GM11168 (cell line): ENCODE results near the gene EIF4A2.

Source experiments
- in situ Hi-C: fragments of 300-500 bp; cut with MboI; formaldehyde crosslinking; loops from one replicate; pipeline ENCODE4 v1.12.0; 2022; ENCODE audit warnings: low sequenced_read_pairs; ENCODE audit not compliant: unreplicated experiment

The EIF4A2 gene

DNA sequence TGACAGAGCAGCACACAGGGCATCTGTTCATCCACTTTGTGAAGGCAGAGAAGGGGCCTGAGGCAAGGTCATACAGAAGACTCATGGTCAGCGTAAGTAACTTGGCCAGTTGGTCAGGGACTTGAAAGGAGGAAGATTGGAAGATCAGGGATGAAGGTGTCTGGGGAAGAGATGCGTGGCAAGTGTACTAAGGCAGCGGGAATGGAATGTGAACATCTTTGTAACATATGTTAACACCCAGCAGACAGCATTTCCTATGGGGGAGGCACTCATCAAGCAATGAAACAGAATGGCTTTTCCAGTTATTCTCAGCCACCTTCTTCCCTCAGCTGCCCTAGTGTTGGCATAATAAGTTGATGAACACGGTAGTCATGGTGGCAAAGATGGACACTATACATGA, 30.7 kb downstream of the EIF4A2 start:
- in situ Hi-C loops: no loop called here

DNA sequence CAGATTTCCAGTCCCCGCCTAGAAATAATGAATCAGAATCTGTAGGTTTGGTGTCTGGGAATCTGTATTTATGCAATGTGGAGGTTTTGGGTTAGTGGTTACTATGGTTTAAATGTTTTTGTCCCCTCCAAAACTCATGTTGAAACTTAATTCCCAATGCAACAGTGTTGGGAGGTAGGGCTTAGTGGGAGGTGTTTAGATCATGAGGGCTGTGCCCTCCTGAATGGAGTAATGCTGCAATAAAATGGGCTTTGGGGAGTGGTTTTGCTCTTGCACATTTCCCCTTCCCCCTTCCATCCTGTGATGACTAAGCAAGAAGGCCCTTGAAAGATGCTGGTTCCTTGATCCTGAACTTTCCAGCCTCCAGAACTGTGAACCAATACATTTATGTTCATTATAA, 32.1 kb downstream of the EIF4A2 start:
- in situ Hi-C loops: no loop called here

DNA sequence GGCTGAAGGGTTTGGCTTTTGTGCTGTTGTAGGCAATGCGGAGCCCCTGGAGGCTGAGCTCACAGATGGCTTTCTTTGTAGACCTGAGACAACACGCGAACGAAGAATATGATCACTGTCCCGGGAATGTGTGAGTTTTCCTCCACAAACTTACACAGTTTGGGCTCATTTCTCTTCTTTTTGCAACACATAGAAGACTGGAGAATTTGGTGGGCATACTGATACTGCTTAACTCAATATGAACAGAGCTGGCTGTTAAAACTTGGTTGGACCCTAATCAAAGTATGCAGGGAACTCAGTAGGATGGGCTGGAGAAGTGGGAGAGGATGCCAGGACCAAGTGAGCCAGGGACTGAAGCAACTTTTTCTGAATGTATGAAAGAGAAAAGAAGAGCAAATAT, 35.1 kb downstream of the EIF4A2 start:
- in situ Hi-C loops: no loop called here

DNA sequence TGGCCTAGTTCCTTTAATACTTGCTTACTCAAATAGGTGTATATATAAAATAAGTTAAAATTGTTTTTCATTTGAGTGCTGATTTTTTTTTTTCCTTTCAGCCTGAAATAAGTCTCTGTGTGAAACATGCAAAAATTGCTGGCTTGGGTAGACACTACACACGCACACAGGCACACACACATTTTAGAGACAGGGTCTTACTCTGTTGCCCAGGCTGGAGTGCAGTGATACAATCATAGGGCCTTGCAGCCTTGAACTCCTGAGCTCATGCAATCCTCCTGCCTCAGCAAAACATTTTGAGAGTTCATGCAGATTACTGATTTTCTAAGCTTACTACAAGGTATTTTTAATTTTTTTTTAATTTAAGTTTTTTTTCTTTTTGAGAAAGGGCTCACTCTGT, 35.6 kb downstream of the EIF4A2 start:
- in situ Hi-C loops: no loop called here

DNA sequence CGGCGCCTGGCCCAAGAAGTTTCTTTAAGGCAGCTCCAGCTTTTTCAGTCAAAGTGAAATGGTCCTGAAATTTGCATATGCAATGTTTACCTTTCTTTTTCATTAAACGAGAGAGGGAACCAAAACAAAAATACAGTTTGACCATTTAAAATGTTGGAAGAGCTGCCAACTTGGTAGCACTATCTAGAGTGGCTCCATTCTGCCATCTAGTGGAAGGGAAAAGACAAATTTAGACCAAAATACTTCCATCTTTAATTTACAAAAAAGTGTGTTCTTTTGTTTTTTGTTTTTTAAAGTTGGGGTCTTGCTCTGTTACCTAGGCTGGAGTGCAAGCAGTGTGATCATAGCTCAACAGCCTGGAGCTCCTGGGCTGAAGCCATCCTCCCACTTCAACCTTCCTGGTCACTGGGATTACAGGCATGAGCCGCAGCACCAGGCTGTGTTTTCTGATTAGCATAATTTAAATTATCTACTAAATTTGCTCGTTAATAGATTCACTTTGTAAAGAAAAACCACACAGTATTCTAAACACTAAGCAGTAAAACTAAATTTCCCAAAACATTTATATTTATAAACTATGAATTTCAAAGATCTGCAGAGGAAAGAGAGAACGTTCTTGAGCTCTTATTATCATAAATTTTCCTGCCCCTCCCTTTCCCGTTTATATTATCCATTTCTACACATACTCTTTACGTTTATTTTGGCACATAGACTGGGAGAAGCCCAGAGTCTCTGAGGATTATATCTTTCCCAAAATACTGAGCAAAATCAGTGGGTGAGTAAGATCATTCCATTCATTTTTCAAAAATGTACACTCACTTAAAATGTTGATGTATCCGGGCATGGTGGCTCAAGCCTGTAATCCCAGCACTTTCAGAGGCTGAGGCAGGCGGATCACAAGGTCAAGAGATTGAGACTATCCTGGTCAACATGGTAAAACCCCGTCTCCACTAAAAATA, 38.3 kb downstream of the EIF4A2 start:
- in situ Hi-C loops: loop anchor here (5.0 kb wide), 1 partner anchor 204 kb away; no protein-coding TSS in a partner anchor

DNA sequence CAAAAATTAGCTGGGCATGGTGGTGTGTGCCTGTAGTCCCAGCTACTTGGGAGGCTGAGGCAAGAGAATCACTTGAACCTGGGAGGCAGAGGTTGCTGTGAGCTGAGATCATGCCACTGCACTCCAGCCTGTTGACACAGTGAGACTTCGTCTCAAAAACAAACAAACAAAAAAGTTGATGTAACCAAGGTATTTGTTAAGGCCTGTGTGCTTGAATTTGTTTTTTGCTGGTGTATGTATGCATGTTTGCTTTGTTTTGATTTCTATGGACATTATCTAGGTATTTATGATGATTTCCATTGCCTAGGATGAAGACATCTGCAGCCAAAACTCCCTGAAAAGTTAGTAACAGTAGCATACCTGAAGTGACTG, 39.0 kb downstream of the EIF4A2 start:
- in situ Hi-C loops: loop anchor here (5.0 kb wide), 1 partner anchor 205 kb away; no protein-coding TSS in a partner anchor

DNA sequence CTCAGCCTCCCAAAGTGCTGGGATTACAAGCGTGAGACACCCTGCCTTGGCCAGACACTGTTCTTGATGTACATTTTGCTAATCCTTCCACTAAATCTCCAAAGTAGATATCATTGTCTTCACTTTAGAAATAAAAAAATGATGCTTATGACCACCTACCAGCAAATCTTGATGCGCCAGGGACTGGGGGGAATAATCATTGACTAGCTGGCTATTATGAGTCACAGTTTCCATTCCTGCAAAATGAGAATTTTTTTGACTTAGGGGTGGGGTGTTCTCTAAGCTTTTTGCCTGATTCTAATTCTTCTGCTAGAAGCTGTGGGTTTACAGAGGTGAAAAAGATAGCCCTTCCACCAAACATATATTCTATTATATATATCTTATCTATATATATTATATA, 40.0 kb downstream of the EIF4A2 start:
- in situ Hi-C loops: loop anchor here (5.0 kb wide), 1 partner anchor 206 kb away; no protein-coding TSS in a partner anchor

DNA sequence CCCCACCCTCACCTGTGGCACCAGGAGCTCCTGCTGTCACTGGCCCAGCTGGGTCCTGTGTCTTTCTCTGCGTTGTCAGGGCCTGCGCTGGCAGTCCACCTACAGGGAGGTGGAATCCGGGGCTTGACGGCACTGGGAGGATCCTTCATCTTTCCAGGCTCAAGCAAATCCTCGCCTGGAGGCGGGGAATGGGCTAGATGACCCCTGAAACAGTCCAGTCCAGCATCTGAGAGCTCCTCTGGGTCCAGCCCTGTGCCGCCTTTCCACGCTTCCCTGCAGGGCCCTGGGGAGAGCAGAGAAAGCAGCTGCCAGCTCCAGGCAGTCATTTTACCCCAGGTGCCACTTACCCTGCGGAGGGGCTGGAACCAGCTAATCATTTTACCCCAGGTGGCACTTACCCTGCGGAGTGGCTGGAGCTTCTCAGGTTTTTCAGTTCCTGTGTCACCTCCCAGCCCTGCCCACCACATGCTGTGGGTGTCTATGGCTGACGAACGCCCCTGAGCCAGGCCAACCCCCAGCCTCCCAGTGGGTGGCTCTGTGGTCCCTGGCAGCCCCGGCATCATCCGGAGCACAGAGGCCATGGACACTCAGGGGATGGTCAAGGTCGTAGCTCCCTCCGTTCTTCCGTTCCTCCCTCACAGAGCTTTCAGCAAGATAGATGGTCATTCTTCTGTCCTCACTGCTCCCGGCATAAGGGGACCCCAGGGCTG, 41.2 kb downstream of the EIF4A2 start:
- in situ Hi-C loops: loop anchor here (5.0 kb wide), 1 partner anchor 207 kb away; no protein-coding TSS in a partner anchor

DNA sequence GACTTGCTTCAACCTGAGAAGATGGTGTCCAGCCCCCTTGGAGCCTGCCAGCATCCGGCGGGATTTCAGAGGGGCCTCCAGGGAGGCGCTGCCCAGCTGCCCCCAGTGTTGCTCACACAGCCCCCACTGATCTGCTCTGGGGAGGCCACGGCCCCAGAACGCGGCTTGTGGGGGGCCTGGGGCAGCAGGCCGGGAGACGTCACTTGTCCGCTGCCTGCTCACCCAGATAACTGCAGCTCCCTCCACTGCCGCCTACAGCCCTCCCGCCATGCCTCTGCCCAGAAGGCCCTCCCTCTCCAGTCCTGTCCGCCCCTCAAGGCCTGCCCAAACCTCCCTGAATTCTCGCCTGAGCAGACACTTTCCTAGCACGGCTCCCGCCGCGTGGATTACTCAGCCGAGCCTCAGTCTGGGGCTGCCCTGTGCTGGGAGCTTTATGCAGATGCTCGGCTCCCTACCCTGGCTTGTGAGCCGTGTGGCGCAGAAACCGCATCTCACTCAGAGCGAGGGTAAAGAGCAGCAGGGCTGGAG, 42.0 kb downstream of the EIF4A2 start:
- in situ Hi-C loops: no loop called here

DNA sequence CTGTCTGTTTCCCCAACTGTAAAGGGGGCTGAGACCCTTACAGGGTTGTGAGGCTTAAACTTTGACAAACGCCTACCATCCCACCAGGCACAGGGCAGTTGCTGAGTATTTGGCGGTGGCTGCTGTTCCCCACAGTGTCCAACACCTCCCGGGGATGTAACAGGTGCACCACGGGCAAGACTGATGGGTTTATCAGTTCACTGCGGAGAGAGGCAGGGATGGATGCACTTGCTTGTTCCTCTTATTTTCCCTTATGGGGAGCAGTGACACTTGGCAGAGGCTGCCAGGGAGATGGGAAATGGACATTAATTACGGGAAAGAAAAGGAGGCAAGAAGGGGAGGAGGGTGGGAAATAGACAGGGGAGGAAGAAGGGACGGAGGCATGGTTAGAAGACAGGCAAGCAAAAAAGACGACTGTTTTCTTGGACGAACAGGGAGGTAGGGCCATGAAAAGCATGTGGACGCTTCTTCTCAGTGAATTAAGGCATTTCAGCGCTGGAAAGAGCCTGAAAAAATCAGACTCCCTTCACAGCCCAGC, 42.6 kb downstream of the EIF4A2 start:
- in situ Hi-C loops: no loop called here

DNA sequence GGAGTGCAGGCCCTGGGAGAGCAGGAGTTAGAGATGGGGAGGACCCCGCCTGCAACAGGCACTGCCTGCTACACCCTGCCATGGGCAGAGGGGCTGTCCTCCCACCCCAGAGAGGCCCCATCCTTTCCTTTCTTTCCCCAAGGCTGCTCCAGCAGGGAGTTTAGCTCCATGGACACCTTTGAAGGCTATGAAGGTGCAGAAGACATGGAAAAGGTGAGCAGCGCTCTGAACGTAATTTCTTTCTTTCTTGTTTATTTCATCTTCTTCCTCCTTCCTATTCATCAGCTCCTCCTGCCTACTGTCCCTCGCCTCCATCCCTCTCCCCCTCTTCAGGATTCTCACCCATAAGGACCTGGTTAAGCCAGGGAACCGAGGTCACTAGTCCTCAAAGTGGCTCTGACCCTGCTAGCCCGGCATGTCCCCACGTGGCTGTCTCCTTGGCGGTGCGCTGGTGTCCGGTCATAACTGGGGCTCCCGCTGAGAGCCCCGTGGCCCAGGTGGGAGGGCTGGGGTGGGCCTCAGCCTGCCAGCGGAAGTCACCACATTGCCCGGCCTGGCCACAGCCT, 43.1 kb downstream of the EIF4A2 start:
- in situ Hi-C loops: no loop called here

DNA sequence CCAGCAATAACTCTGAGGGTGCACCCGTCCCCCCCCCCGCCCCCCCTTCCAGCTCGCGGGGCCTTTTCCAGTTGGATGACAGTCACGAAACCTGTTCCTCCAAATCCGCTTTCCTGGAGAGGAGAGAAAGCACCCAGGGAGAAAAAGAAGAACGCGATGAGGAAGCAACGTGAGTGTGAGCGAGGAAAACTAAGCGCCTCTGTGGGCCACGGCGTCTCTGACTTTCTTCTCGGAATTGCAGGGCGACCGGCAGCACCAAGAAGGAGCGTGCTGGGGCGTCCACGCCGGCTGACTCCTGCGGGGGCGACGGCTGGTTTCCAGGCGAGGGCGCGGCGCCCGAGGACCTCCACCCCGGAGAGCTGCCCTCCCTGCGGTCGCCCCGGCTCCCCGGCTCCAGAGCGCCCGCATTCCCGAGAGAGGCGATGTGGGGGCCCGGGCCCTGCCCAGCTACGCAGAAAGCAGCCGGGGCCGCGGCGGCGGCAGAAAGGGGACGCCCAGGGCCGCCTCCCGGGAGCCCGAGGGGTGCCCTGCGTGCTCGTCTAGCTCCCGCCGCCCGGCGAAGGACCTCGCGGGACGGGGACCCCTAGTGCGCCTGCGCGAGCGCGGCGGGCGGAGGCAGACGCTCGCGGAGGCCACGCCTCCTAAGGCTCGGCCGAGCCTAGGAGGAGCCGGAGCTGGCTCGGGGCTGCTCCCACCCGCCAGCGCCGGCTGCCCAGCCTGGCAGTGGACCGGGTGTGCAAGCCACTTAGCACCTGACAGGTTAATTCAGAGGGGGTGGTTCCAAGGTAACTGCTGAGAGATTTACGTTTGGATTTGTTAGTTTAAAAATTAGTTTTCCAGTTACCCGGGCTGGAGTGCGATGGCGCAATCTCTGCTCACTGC, 43.8 kb downstream of the EIF4A2 start:
- in situ Hi-C loops: no loop called here

DNA sequence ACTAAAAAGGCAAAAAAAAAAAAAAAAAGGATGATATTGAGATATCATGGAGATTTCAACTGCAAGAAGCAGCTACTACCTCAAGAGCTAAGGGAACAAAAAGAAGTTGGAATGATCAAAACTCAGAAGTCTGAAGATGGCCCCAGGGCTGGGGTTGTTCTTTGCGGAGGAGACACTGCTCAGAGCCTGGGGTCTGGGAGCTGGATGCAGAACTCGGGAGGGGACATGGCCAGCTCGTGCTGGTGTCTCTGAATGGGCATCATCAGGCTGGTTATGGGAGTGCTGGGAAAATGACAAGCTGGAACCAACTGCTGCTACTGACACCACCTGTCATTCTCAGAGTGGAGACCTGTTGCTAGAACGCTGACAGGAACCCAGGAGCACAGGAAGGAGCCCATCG, 45.0 kb downstream of the EIF4A2 start:
- in situ Hi-C loops: no loop called here

DNA sequence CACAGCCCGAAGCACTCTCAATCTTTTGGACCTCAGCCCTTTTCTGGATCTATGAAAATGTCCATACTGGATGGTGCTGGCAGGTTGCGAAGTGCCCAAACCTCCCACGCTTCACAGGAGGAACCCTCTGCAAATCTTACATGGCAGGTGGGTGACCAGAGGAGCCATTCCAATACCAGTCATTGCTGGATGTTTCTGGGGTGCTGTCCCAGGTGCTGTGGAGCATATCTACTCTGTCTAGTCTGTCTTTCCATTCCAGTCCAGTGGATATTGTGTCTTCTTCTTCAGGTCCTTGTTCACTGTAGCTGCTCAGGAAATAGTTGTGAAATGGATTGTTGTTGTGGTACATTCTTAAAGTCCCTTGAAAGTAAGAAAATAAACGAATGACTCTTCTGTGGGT, 48.4 kb downstream of the EIF4A2 start:
- in situ Hi-C loops: no loop called here

DNA sequence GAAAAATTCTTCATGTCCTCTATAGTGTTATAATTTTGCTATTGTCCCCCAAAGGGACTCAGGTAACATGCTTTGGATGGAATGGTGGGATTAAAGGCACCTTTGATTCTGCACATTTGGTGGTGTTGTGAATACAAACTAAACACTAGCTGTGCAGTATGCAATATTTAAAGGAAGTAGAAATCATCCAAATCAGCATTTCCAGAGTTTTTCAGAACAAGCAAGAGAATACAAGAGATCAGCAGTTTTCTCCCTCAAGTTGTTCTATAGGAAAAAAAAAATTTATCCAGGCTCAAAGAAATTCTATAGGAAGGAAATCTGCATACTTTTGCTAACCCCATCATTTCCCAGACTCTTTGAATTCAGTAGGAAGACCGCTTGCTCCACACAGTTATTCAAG, 48.9 kb downstream of the EIF4A2 start:
- in situ Hi-C loops: no loop called here
